Lung (tissue), 12 donors: ENCODE measurements around the gene PANX2. TPM values are rescaled to one million over a fixed set of nuclear protein-coding genes. Genes with fewer than 3 reads are reported as not detected.
"Not testable (repeated sequence)": the region's sequence is repeated elsewhere in the genome, so short reads cannot be mapped to it uniquely, and the experiment has no call there.

ENCODE experiments used
- ATAC-seq: fragments of 200-7000 bp; cut with Tn5 transposase; one replicate; pipeline ENCODE4 v1.9.1; 2020; ENCODE audit warnings: moderate number of reproducible peaks; ENCODE audit not compliant: insufficient read depth, low FRiP score
- DNase-seq, 3 donors: peaks; one replicate each; pipeline ENCODE4 v3.0.0-alpha.2; 2013 to 2017
- H3K27ac ChIP-seq, 2 donors: one replicate each; pipeline ENCODE4 v1.5.1; 2013; ENCODE audit warnings: mild to moderate bottlenecking in 2 of 2, moderate library complexity in 2 of 2, control low read depth in 1 of 2, inconsistent platforms in 1 of 2, low read depth in 1 of 2, low read length in 1 of 2
- H3K27me3 ChIP-seq, 3 donors: one replicate each; pipeline ENCODE4 v1.5.1; 2013; ENCODE audit warnings: low read length in 2 of 3; ENCODE audit not compliant: control insufficient read depth in 3 of 3, insufficient read depth in 3 of 3
- H3K36me3 ChIP-seq, 4 donors: one replicate each; pipeline ENCODE4 v1.5.1; 2013; ENCODE audit warnings: low read length in 4 of 4, mild to moderate bottlenecking in 1 of 4, moderate library complexity in 1 of 4; ENCODE audit not compliant: control insufficient read depth in 4 of 4, insufficient read depth in 4 of 4
- H3K4me1 ChIP-seq, 5 donors: one replicate each; pipeline ENCODE4 v1.5.1; 2013; ENCODE audit warnings: low read length in 5 of 5, mild to moderate bottlenecking in 2 of 5, moderate library complexity in 1 of 5; ENCODE audit not compliant: control insufficient read depth in 5 of 5, insufficient read depth in 5 of 5
- H3K4me3 ChIP-seq: one replicate; pipeline ENCODE4 v1.5.1; 2013; ENCODE audit warnings: mild to moderate bottlenecking, control low read depth, moderate library complexity
- H3K9ac ChIP-seq, 2 donors: one replicate each; pipeline ENCODE4 v1.5.1; 2013; ENCODE audit warnings: low read length in 2 of 2, control low read depth in 1 of 2; ENCODE audit not compliant: insufficient read depth in 1 of 2
- H3K9me3 ChIP-seq, 4 donors: one replicate each; pipeline ENCODE4 v1.5.1; 2013; ENCODE audit warnings: low read length in 3 of 4, mild to moderate bottlenecking in 1 of 4, moderate library complexity in 1 of 4; ENCODE audit not compliant: control insufficient read depth in 4 of 4, insufficient read depth in 3 of 4
- WGBS, 2 donors: extraction: QIAGEN DNeasy Blood & Tissue Kit; methylation state at CpG; one replicate each; pipeline ENCODE4 v1.1.7; 2013; 5-methylcytosine and 5-hydroxymethylcytosine counted together
- polyA plus RNA-seq, 2 donors: library from polyadenylated mRNA; stranded (reverse); fragments of 200-250 nt; gene quantifications; one replicate each; pipeline ENCODE4 v1.2.1, GENCODE V29; 2013
- total RNA-seq, 2 donors: library from RNA; depleted of rRNA in 1 of 2; stranded (reverse); fragments of >200 nt in 1 of 2; gene quantifications; one replicate each; pipeline ENCODE4 v1.2.1, GENCODE V29; 2014 to 2021
- TF ChIP-seq, protein P1 (sequence below): IDR thresholded peaks from 2 replicates; pipeline ENCODE4 v1.5.1; 2012; ENCODE audit warnings: mild to moderate bottlenecking; ENCODE audit errors: control extremely low read depth, extremely low read depth
- donor health status: control.
- donor health status: control.
- donor health status: Bipolar disorder and iron deficiency.
- donor health status: healthy.
- donor health status: DM: yes; HTN: yes; CAD: no.

The PANX2 gene
- total and polyA plus RNA-seq, 4 donors = 1.00 to 3.9 (median 2.6) TPM

DNA sequence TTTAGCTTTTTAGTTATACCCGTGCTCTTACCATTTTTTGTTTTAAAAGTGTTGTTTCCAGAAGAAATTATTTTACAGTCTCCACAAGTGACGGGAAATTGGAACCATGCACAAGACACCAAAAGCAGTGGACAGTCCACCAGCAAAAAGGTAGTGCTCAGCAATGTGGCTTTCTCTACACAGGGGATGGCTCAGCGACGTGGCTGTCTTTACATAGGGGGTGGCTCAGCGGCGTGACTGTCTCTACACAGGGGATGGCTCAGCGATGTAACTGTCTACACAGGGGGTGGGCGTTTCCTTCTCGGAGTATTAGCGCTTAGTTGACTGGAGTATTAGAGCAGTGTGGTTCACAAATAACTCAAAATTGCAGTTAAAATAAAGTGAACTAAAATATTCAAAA lies 36.0 kb upstream of the PANX2 start:
- ATAC-seq (no peak), DNase-seq (no peak)
- no peak overlapping the region for H3K4me3 ChIP-seq
- H3K27me3 ChIP-seq = no peaks in the 10 kb centered on the region
- peaks cover 0 to 2% (median 0%) of the 10 kb centered on the region in 4 donors for H3K9me3 ChIP-seq
- WGBS, 2 donors = 84 to 86% methylated on average over 10 of the region's 10 CpGs
- H3K9ac ChIP-seq = no peak overlapping the region
- H3K27ac ChIP-seq = no peak overlapping the region
- TF ChIP-seq, protein P1, sequence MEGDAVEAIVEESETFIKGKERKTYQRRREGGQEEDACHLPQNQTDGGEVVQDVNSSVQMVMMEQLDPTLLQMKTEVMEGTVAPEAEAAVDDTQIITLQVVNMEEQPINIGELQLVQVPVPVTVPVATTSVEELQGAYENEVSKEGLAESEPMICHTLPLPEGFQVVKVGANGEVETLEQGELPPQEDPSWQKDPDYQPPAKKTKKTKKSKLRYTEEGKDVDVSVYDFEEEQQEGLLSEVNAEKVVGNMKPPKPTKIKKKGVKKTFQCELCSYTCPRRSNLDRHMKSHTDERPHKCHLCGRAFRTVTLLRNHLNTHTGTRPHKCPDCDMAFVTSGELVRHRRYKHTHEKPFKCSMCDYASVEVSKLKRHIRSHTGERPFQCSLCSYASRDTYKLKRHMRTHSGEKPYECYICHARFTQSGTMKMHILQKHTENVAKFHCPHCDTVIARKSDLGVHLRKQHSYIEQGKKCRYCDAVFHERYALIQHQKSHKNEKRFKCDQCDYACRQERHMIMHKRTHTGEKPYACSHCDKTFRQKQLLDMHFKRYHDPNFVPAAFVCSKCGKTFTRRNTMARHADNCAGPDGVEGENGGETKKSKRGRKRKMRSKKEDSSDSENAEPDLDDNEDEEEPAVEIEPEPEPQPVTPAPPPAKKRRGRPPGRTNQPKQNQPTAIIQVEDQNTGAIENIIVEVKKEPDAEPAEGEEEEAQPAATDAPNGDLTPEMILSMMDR = no peak
- H3K36me3 ChIP-seq = peaks cover 0 to 7% (median 0%) of the 10 kb centered on the region in 4 donors
- peaks cover 0 to 11% (median 4%) of the 10 kb centered on the region in 5 donors for H3K4me1 ChIP-seq

GRCh38 chr22:50136581-50137015 lies 33.9 kb upstream of the PANX2 start:
- Histone ChIP-seq H3K27me3 (no peaks in the 10 kb centered on the region), H3K27ac (no peak overlapping the region), H3K4me3 (no peak overlapping the region), H3K4me1 (peaks cover 0 to 18% (median 4%) of the 10 kb centered on the region in 5 donors), H3K9ac (no peak overlapping the region), H3K36me3 (peaks cover 0 to 5% (median 0%) of the 10 kb centered on the region in 4 donors), H3K9me3 (peaks cover 0 to 2% (median 0%) of the 10 kb centered on the region in 4 donors)
- TF ChIP-seq, protein P1 = no peak
- ATAC-seq = no peak
- 69 to 77% methylated on average over 5 of the region's 5 CpGs for WGBS, 2 donors
- DNase-seq = peak in 2 of 3 donors; percentile 38 to 43

- not testable (repeated sequence) for DNase-seq, H3K9ac ChIP-seq, ATAC-seq, H3K9me3 ChIP-seq, H3K27me3 ChIP-seq, H3K27ac ChIP-seq, H3K4me3 ChIP-seq, H3K36me3 ChIP-seq
- WGBS, 2 donors = 97 to 98% methylated on average over 9 of the region's 9 CpGs
- peaks cover 0 to 23% (median 4%) of the 10 kb centered on the region in 5 donors for H3K4me1 ChIP-seq
These were observed 33.3 kb upstream of the PANX2 start for GRCh38 chr22:50137277-50137676.

DNA sequence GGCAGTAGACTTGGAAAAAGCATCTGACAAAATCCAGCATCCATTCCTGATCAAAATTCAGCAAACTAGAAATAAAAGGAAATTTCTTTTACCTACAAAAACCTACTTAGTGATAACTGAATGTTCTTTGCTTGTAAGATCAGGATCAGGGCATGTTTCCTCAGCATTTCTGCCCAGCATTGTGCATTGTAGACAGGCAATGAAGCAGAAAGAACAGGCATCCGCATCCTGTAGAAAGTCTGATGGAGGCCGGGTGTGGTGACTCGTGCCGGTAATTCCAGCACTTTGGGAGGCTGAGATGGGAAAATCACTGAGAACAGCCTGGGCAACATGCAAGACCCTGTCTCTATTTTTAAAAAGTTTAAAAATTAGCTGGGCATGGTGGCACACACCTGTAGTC lies 32.5 kb upstream of the PANX2 start:
- no peak overlapping the region for H3K4me3 ChIP-seq
- no peak for DNase-seq
- no peaks in the 10 kb centered on the region for H3K36me3 ChIP-seq
- H3K9me3 ChIP-seq = no peaks in the 10 kb centered on the region
- TF ChIP-seq, protein P1 = no peak
- H3K27me3 ChIP-seq = no peaks in the 10 kb centered on the region
- ATAC-seq = no peak
- H3K9ac ChIP-seq = no peak overlapping the region
- H3K27ac ChIP-seq = no peak overlapping the region
- WGBS, 2 donors = 90 to 91% methylated on average over 4 of the region's 4 CpGs
- peaks cover 0 to 31% (median 4%) of the 10 kb centered on the region in 5 donors for H3K4me1 ChIP-seq
